Neuronal stem cell (in vitro differentiated cells): ENCODE results near the gene GALNT3.

Experiments used
- DNase-seq: peaks from one replicate; pipeline ENCODE4 v3.0.0-alpha.2; 2013; ENCODE audit warnings: low spot score
- H2AFZ ChIP-seq: one replicate; pipeline ENCODE4 v1.6.1; 2013; ENCODE audit warnings: mild to moderate bottlenecking, low read length, inconsistent platforms
- H2AK5ac ChIP-seq: 2 replicates; pipeline ENCODE4 v1.6.1; 2013; ENCODE audit warnings: low read depth, mild to moderate bottlenecking, inconsistent platforms, low read length, moderate library complexity, mixed read lengths
- H2BK120ac ChIP-seq: 2 replicates; pipeline ENCODE4 v1.6.1; 2013; ENCODE audit warnings: low read depth, mild to moderate bottlenecking, inconsistent platforms, low read length, moderate library complexity, mixed read lengths
- H2BK12ac ChIP-seq: one replicate; pipeline ENCODE4 v1.6.1; 2013; ENCODE audit warnings: low read length, inconsistent platforms
- H2BK15ac ChIP-seq: 2 replicates; pipeline ENCODE4 v1.6.1; 2013; ENCODE audit warnings: mild to moderate bottlenecking, low read length, inconsistent platforms, mixed read lengths
- H2BK5ac ChIP-seq: one replicate; pipeline ENCODE4 v1.6.1; 2013; ENCODE audit warnings: inconsistent platforms, mild to moderate bottlenecking, low read length, moderate library complexity
- H3K14ac ChIP-seq: one replicate; pipeline ENCODE4 v1.6.1; 2013; ENCODE audit warnings: low read length, inconsistent platforms
- H3K18ac ChIP-seq: 2 replicates; pipeline ENCODE4 v1.6.1; 2013; ENCODE audit warnings: low read length, inconsistent platforms
- H3K23ac ChIP-seq: 2 replicates; pipeline ENCODE4 v1.6.1; 2013; ENCODE audit warnings: low read depth, mild to moderate bottlenecking, mixed read lengths, low read length, inconsistent platforms; ENCODE audit not compliant: poor library complexity
- H3K27ac ChIP-seq: replicated peaks from 3 replicates; pipeline ENCODE4 v1.5.1; 2013; ENCODE audit warnings: low read length, inconsistent platforms
- H3K27me3 ChIP-seq, 3 experiments: 2 replicates each; pipeline ENCODE4 v1.6.1; 2013; ENCODE audit warnings: low read length in 3 of 3, mild to moderate bottlenecking in 2 of 3, inconsistent platforms in 1 of 3, low read depth in 1 of 3, mixed read lengths in 1 of 3, moderate library complexity in 1 of 3; ENCODE audit not compliant: control insufficient read depth in 3 of 3, insufficient read depth in 3 of 3
- H3K36me3 ChIP-seq, 2 donors: replicated peaks in 1 of 2; 2 replicates each; pipeline ENCODE4 v1.6.1; 2013; ENCODE audit warnings: low read length in 2 of 2; ENCODE audit not compliant: control insufficient read depth in 2 of 2, insufficient read depth in 2 of 2
- H3K4ac ChIP-seq: 2 replicates; pipeline ENCODE4 v1.6.1; 2013; ENCODE audit warnings: inconsistent platforms, mild to moderate bottlenecking, low read length, moderate library complexity
- H3K4me1 ChIP-seq, 2 donors: 1 replicate in 1 of 2; 2 replicates in 1 of 2; pipeline ENCODE4 v1.6.1; 2013; ENCODE audit warnings: low read length in 2 of 2, low read depth in 1 of 2; ENCODE audit not compliant: control insufficient read depth in 2 of 2, insufficient read depth in 1 of 2
- H3K4me2 ChIP-seq: one replicate; pipeline ENCODE4 v1.6.1; 2013; ENCODE audit warnings: mild to moderate bottlenecking, low read length, inconsistent platforms; ENCODE audit not compliant: insufficient read depth, poor library complexity, severe bottlenecking
- H3K4me3 ChIP-seq, 2 donors: 2 replicates each; pipeline ENCODE4 v1.5.1; 2013; ENCODE audit warnings: low read length in 2 of 2, mild to moderate bottlenecking in 2 of 2, inconsistent platforms in 1 of 2, moderate library complexity in 1 of 2
- H3K79me1 ChIP-seq: one replicate; pipeline ENCODE4 v1.6.1; 2013; ENCODE audit warnings: low read depth, mild to moderate bottlenecking, inconsistent platforms, low read length, moderate library complexity
- H3K9ac ChIP-seq: one replicate; pipeline ENCODE4 v1.6.1; 2013; ENCODE audit warnings: mild to moderate bottlenecking, low read depth, low read length, inconsistent platforms; ENCODE audit not compliant: poor library complexity
- H3K9me3 ChIP-seq, 2 donors: replicated peaks in 1 of 2; 2 replicates each; pipeline versions ENCODE3 to v1.6.1; 2013; ENCODE audit warnings: low read length in 2 of 2, mild to moderate bottlenecking in 2 of 2, inconsistent platforms in 1 of 2, low read depth in 1 of 2, mixed read lengths in 1 of 2, moderate library complexity in 1 of 2; ENCODE audit not compliant: control insufficient read depth in 2 of 2, insufficient read depth in 1 of 2
- H4K8ac ChIP-seq: one replicate; pipeline ENCODE4 v1.6.1; 2013; ENCODE audit warnings: low read depth, mild to moderate bottlenecking, inconsistent platforms, low read length, moderate library complexity
- H4K91ac ChIP-seq: one replicate; pipeline ENCODE4 v1.6.1; 2013; ENCODE audit warnings: low read length, low read depth, mild to moderate bottlenecking, inconsistent platforms; ENCODE audit not compliant: poor library complexity
- WGBS, 2 donors: extraction: QIAGEN DNeasy Blood & Tissue Kit; methylation state at CpG; one replicate each; pipeline ENCODE4 v1.1.7; 2013; ENCODE audit warnings: missing lambda C conversion rate in 2 of 2, mixed read lengths in 1 of 2; ENCODE audit not compliant: insufficient read length in 2 of 2, insufficient replicate concordance in 1 of 2; ENCODE audit errors: extremely low coverage in 2 of 2; 5-methylcytosine and 5-hydroxymethylcytosine counted together

The GALNT3 gene

DNA sequence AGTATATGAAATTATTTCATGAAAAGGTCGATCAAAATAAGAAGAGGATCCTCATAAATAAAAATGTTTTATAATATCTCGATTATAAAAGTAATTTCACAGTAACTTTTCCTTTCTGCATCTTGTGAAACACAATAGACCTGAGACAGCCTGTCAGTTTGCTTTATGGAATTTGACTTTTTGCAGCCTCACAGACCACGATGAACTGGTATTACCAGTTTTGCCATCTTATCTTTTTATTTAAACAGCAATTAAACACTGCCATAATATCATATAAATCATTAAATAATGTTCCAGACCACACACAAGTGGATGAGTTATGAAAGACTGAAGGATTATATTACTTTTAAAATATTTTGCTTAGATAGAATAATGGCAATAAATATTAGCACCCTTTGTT is 10.7 kb upstream of the GALNT3 start:
- Histone ChIP-seq H4K91ac (no peak overlapping the region), H3K4me1 (no peaks in the 10 kb centered on the region), H3K79me1 (no peaks in the 10 kb centered on the region), H2BK12ac (no peak overlapping the region), H3K36me3 (no peaks in the 10 kb centered on the region), H2BK15ac (no peak overlapping the region), H3K18ac (no peak overlapping the region), H2BK120ac (no peak overlapping the region), H3K27ac (no peak overlapping the region), H3K9me3 (no peaks in the 10 kb centered on the region), H4K8ac (no peak overlapping the region), H3K27me3 (no peaks in the 10 kb centered on the region), H3K4me2 (no peak overlapping the region), H3K9ac (no peak overlapping the region), H2AK5ac (no peak overlapping the region), H3K14ac (no peak overlapping the region), H3K23ac (no peak overlapping the region), H3K4me3 (no peak overlapping the region), H2AFZ (no peak overlapping the region), H3K4ac (no peak overlapping the region), H2BK5ac (no peak overlapping the region)
- no peak for DNase-seq
- WGBS, 2 donors = no CpG with 5 or more reads among the region's 3 CpGs

DNA sequence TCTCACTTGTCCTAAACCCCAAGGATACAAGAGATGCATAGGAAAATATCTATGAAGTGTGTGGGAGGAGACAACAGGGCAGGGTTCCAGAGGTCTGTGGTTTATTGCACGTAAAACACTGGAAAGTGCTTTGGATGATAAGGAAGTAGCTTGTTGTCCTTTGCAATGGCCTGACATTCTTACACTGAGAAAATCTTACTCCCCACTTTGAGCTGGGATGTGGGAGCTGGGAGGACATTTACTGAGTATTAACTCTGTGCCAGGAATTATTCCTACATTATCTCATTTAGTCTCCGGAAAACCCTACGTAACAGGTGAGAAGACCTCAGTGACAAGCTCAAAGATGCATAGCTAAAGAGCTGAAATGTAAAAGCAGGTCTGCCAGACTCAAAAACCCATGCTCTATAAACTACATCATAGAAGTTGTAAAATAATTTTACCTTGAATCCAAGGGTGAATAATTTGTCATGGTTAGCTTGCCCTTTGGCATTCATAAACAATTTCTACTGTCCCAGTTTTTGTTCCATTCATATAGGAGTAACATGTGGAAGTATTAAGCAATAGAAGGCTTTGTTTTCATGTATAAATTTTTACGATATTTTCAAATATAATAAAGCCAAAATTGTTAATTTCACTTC is 9.2 kb upstream of the GALNT3 start:
- Histone ChIP-seq H3K27me3 (no peaks in the 10 kb centered on the region), H4K8ac (no peak overlapping the region), H3K4me2 (no peak overlapping the region), H3K14ac (no peak overlapping the region), H3K9me3 (no peaks in the 10 kb centered on the region), H3K27ac (no peak overlapping the region), H3K4me1 (no peaks in the 10 kb centered on the region), H2BK120ac (no peak overlapping the region), H2BK15ac (no peak overlapping the region), H3K23ac (no peak overlapping the region), H3K18ac (no peak overlapping the region), H3K4me3 (no peak overlapping the region), H2AFZ (no peak overlapping the region), H2BK5ac (no peak overlapping the region), H4K91ac (no peak overlapping the region), H3K79me1 (no peaks in the 10 kb centered on the region), H3K36me3 (no peaks in the 10 kb centered on the region), H2AK5ac (no peak overlapping the region), H3K4ac (no peak overlapping the region), H2BK12ac (no peak overlapping the region), H3K9ac (no peak overlapping the region)
- DNase-seq = no peak
- whole genome bisulfite sequencing, 2 donors = no CpG with 5 or more reads among the region's 4 CpGs

DNA sequence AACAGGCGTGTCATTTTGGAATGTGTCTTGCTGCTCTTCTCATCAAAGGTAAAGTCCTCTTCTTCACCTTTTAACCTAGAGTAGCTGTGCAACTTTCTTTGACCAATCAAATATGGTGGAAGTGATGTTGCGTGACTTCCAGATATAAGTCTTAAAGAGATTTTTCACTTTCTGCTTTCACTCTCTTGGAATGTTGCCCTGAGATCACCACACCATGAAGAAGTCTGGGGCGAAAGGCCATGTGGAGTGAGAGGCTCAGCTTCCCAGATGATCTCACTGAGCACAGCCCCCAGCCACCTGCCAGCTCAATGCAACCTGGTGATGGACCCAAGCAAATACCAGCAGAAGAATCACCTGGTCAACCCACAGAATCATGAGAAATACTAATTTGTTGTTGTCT is 7.1 kb upstream of the GALNT3 start:
- H2BK5ac ChIP-seq = no peak overlapping the region
- H3K27ac ChIP-seq = no peak overlapping the region
- no peak overlapping the region for H4K8ac ChIP-seq
- no peak overlapping the region for H3K9ac ChIP-seq
- no peak overlapping the region for H2AK5ac ChIP-seq
- H3K23ac ChIP-seq = no peak overlapping the region
- H3K18ac ChIP-seq = no peak overlapping the region
- no peak overlapping the region for H2BK12ac ChIP-seq
- no peak overlapping the region for H3K4me3 ChIP-seq
- no peaks in the 10 kb centered on the region for H3K9me3 ChIP-seq
- WGBS, 2 donors = no CpG with 5 or more reads among the region's 3 CpGs
- no peak overlapping the region for H3K14ac ChIP-seq
- H2AFZ ChIP-seq = no peak overlapping the region
- H4K91ac ChIP-seq = no peak overlapping the region
- no peak for DNase-seq
- no peak overlapping the region for H2BK15ac ChIP-seq
- H3K36me3 ChIP-seq = no peaks in the 10 kb centered on the region
- H3K79me1 ChIP-seq = no peaks in the 10 kb centered on the region
- H3K4ac ChIP-seq = no peak overlapping the region
- H3K27me3 ChIP-seq = no peaks in the 10 kb centered on the region
- no peak overlapping the region for H3K4me2 ChIP-seq
- H3K4me1 ChIP-seq = no peaks in the 10 kb centered on the region
- no peak overlapping the region for H2BK120ac ChIP-seq

DNA sequence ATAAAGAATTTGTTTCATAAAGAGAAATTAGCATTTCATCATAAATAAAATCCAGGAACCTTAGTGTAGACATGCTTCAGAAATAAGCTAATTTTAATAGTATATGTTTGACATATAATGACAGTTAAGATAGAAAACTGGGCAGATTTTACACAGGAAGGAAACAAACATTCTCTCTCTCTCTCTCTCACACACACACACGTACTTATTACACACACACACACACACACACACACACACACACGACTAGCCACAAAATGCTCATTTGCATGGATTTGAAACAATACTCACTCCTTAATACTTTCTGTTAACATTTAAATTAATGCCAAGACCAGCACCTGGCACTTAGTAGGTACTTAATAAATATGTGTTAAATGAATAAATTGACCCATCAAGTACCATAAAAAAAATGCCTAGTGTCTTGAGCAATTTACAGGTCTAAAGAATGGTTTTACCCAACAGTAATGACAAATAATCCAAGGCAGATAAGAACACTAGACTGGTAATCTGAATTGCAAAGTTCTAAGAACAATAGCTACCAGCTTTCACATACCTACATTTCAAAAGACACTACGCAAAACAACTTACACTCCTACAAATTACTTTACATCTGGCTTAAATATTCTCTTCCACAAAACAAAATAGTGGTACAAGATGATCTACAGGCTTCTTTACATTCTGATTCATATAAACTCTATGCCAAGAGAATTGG is 2.9 kb upstream of the GALNT3 start:
- H3K23ac ChIP-seq = no peak overlapping the region
- no peak for DNase-seq
- H2BK120ac ChIP-seq = no peak overlapping the region
- H2BK15ac ChIP-seq = no peak overlapping the region
- H3K79me1 ChIP-seq = no peaks in the 10 kb centered on the region
- no peak overlapping the region for H3K4ac ChIP-seq
- no peak overlapping the region for H2AK5ac ChIP-seq
- no peak overlapping the region for H3K4me2 ChIP-seq
- no peak overlapping the region for H2BK5ac ChIP-seq
- H2BK12ac ChIP-seq = no peak overlapping the region
- H3K14ac ChIP-seq = no peak overlapping the region
- no peaks in the 10 kb centered on the region for H3K36me3 ChIP-seq
- peaks cover 0 to 12% of the 10 kb centered on the region in 2 donors for H3K9me3 ChIP-seq
- no peak overlapping the region for H3K18ac ChIP-seq
- H3K9ac ChIP-seq = no peak overlapping the region
- no peak overlapping the region for H4K91ac ChIP-seq
- H3K27ac ChIP-seq = no peak overlapping the region
- 100% methylated on average over 1 of the region's 3 CpGs; no CpG with 5 or more reads in 1 of the 2 donors for WGBS, 2 donors
- H3K4me1 ChIP-seq = peaks cover 0 to 4% of the 10 kb centered on the region in 2 donors
- no peak overlapping the region for H3K4me3 ChIP-seq
- H3K27me3 ChIP-seq = peaks cover 11 to 40% (median 26%) of the 10 kb centered on the region in 3 experiments
- no peak overlapping the region for H2AFZ ChIP-seq
- H4K8ac ChIP-seq = no peak overlapping the region
